Spleen (tissue), 11 donors: ENCODE data around the gene DUOXA1. TPM values are rescaled to one million over a fixed set of nuclear protein-coding genes. Genes with fewer than 3 reads are reported as not detected.

Source experiments
- DNase-seq: peaks from one replicate; pipeline ENCODE4 v3.0.0-alpha.2; 2020
- H3K27ac ChIP-seq, 8 donors: fragments of 200-600 bp; sonication (generic) in 7 of 8; 1 replicate in 4 of 8; 2 replicates in 4 of 8; pipeline versions ENCODE4 v1.5.0 to v1.8.0; 2016 to 2021; ENCODE audit warnings: inconsistent platforms in 4 of 8, mild to moderate bottlenecking in 4 of 8, moderate library complexity in 1 of 8
- H3K27me3 ChIP-seq, 7 donors: fragments of 200-600 bp; sonication (generic) in 6 of 7; replicated peaks in 1 of 7; 1 replicate in 4 of 7; 2 replicates in 3 of 7; pipeline versions ENCODE4 v1.5.0 to v1.8.0; 2016 to 2021; ENCODE audit warnings: inconsistent platforms in 3 of 7, mild to moderate bottlenecking in 1 of 7
- H3K36me3 ChIP-seq, 6 donors: fragments of 200-600 bp; sonication (generic) in 5 of 6; 1 replicate in 4 of 6; 2 replicates in 2 of 6; pipeline versions ENCODE4 v1.5.0 to v1.8.0; 2016 to 2021; ENCODE audit warnings: inconsistent platforms in 2 of 6
- H3K4me1 ChIP-seq, 6 donors: fragments of 200-600 bp; sonication (generic) in 5 of 6; 1 replicate in 3 of 6; 2 replicates in 3 of 6; pipeline versions ENCODE4 v1.5.0 to v1.8.0; 2016 to 2021; ENCODE audit warnings: inconsistent platforms in 3 of 6
- H3K4me3 ChIP-seq, 8 donors: fragments of 200-600 bp; sonication (generic) in 7 of 8; 1 replicate in 4 of 8; 2 replicates in 4 of 8; pipeline versions ENCODE4 v1.5.0 to v1.8.0; 2016 to 2021; ENCODE audit warnings: inconsistent platforms in 4 of 8, mild to moderate bottlenecking in 4 of 8, moderate library complexity in 2 of 8
- H3K9me3 ChIP-seq, 8 donors: fragments of 200-600 bp; sonication (generic) in 7 of 8; 1 replicate in 4 of 8; 2 replicates in 4 of 8; pipeline versions ENCODE4 v1.5.0 to v1.8.0; 2016 to 2021; ENCODE audit warnings: inconsistent platforms in 4 of 8
- POLR2A ChIP-seq, 3 donors: fragments of 450-650 bp; IDR thresholded peaks; one replicate each; pipeline ENCODE4 v1.5.1; 2017; ENCODE audit warnings: antibody characterized with exemption in 3 of 3, mild to moderate bottlenecking in 1 of 3
- POLR2AphosphoS5 ChIP-seq, 3 donors: sonication (generic); formaldehyde crosslinking; IDR thresholded peaks; one replicate each; pipeline ENCODE4 v1.5.1; 2017; ENCODE audit warnings: antibody characterized with exemption in 3 of 3
- WGBS, 5 donors: extraction: QIAGEN DNeasy Blood & Tissue Kit in 3 of 5; methylation state at CpG; one replicate each; pipeline versions ENCODE4 v1.1.5 to v1.1.7; 2013 to 2018; 5-methylcytosine and 5-hydroxymethylcytosine counted together
- intact Hi-C: fragments of 100-400 bp; cut with DNase I; formaldehyde crosslinking; loops from one replicate; pipeline ENCODE4 v1.15.0; 2023; ENCODE audit warnings: low total_unique reads
- polyA plus RNA-seq, 3 donors: library from polyadenylated mRNA; stranded (reverse); fragments of 200-250 nt; gene quantifications; one replicate each; pipeline ENCODE4 v1.2.1, GENCODE V29; 2013
- total RNA-seq, 7 donors: library from RNA; depleted of rRNA in 3 of 7; stranded (reverse); fragments of >200 nt in 3 of 7; fragmentation: NEBNext Ultra II Directional in 4 of 7; extraction: Animal tissue kit (Norgen Biotek cat#: 25700) in 4 of 7; gene quantifications; one replicate each; pipeline versions ENCODE4 v1.1.0 to v1.2.1, GENCODE V29; 2016 to 2021
- TF ChIP-seq, protein P1 (sequence below), 11 experiments: fragments of 200-600 bp in 7 of 11; fragments of 450-650 bp in 4 of 11; sonication (generic) in 4 of 11; IDR thresholded peaks in 8 of 11; conservative IDR thresholded peaks in 3 of 11; 1 replicate in 7 of 11; 2 replicates in 4 of 11; pipeline versions ENCODE4 v1.4.0 to v1.8.0; 2016 to 2021; ENCODE audit warnings: antibody characterized with exemption in 11 of 11, inconsistent platforms in 4 of 11, mild to moderate bottlenecking in 1 of 11
- donor health status: healthy with polysubstance abuse.
- donor health status: DM: no; HTN: no; CAD: no; lungs with moderate emphysema.
- donor health status: DM: no; HTN: no; CAD: no.
- donor health status: Bipolar disorder and iron deficiency.
- donor health status: healthy.
- donor health status: DM: no; HTN: no; CAD: no.
- donor health status: DM: yes; HTN: yes; CAD: no.

DUOXA1 gene
- total and polyA plus RNA-seq, 10 donors, result 0.03 to 0.38 (median 0.10) TPM; not detected in 5

DNA sequence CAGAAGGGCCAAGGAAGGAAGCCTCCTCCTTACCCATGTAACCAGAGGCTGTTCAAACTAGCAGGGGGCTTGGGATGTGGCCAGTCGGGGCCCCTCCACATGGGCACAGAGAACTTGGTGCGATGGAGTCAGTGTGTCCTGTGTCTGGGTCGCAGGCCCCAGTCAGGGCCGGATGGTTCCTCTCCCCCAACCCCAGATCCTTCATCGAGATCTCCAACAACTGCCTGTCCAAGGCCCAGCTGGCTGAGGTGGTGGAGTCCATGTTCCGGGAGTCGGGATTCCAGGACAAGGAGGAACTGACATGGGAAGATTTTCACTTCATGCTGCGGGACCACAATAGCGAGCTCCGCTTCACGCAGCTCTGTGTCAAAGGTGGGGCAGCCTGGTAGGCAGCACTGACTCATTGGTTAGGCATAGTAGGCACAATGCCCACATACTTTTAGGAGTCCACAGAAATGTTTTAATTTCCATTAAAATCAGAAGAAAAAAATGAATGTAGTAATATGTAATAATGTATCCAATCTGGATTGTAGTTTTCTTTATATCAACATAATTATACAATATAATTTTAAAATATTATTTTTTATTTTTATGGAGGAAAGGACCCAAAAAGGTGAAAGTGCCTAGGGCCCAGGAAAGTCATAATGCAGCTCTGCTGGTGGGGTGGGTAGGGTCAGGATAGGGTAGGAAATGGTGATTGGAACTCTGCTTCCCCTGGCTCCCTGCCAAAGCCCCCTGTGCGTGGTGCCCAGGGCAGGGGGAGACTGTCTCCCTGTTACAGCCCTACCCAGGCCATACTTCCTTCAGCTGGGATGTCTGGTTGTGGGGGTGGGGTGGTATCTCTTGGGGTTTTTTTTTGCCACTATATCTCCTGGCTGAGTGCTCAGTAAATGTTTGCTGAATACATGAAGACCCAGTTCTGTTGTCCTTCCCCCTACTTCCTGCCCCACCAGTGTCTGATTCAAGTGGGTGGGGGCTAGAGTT, 18.7 kb upstream of the DUOXA1 start:
- TF ChIP-seq POLR2AphosphoS5 (IDR thresholded peaks at IDR 0.05), result no peak
- TF ChIP-seq, protein P1, sequence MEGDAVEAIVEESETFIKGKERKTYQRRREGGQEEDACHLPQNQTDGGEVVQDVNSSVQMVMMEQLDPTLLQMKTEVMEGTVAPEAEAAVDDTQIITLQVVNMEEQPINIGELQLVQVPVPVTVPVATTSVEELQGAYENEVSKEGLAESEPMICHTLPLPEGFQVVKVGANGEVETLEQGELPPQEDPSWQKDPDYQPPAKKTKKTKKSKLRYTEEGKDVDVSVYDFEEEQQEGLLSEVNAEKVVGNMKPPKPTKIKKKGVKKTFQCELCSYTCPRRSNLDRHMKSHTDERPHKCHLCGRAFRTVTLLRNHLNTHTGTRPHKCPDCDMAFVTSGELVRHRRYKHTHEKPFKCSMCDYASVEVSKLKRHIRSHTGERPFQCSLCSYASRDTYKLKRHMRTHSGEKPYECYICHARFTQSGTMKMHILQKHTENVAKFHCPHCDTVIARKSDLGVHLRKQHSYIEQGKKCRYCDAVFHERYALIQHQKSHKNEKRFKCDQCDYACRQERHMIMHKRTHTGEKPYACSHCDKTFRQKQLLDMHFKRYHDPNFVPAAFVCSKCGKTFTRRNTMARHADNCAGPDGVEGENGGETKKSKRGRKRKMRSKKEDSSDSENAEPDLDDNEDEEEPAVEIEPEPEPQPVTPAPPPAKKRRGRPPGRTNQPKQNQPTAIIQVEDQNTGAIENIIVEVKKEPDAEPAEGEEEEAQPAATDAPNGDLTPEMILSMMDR (IDR thresholded peaks at IDR 0.05 in 8 of 11, conservative IDR thresholded peaks at IDR 0.05 in 3 of 11), result no peak
- TF ChIP-seq POLR2A (IDR thresholded peaks at IDR 0.05), result no peak
- intact Hi-C loops, result no loop called here
- DNase-seq, result peak; percentile 33
- H3K4me1 ChIP-seq, result no peaks in the 10 kb centered on the region
- peaks cover 0 to 23% (median 4%) of the 10 kb centered on the region in 6 donors for H3K36me3 ChIP-seq
- H3K4me3 ChIP-seq, result no peak overlapping the region
- 84 to 89% (median 87%) methylated on average over 10 to 12 of the region's 12 CpGs for WGBS, 5 donors
- H3K9me3 ChIP-seq, result no peaks in the 10 kb centered on the region
- peaks cover 0 to under 1% (median 0%) of the 10 kb centered on the region in 7 donors for H3K27me3 ChIP-seq
- no peak overlapping the region for H3K27ac ChIP-seq

DNA sequence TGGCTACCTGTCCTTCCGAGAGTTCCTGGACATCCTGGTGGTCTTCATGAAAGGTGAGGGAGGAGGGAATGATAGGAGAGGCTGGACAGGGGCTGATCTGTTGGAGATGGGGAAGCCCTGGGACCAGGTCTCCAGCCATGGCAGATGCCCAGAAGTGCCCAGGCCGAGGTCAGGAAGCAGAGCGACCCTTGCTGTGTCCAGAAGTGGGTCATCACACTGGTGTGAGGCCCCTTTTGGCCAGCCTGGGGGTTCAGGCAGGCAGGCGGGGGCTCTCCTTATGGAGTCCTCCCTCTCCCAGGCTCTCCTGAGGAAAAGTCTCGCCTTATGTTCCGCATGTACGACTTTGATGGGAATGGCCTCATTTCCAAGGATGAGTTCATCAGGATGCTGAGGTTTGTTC, 17.9 kb upstream of the DUOXA1 start:
- no peaks in the 10 kb centered on the region for H3K4me1 ChIP-seq
- peaks cover 0 to 6% (median 0%) of the 10 kb centered on the region in 7 donors for H3K27me3 ChIP-seq
- peaks cover 0 to 20% (median 4%) of the 10 kb centered on the region in 6 donors for H3K36me3 ChIP-seq
- H3K27ac ChIP-seq, result no peak overlapping the region
- 88 to 98% (median 95%) methylated on average over 7 of the region's 7 CpGs for WGBS, 5 donors
- intact Hi-C loops, result no loop called here
- peak; percentile 63 for DNase-seq
- H3K9me3 ChIP-seq, result no peaks in the 10 kb centered on the region
- TF ChIP-seq POLR2A (IDR thresholded peaks at IDR 0.05), result no peak
- no peak for TF ChIP-seq POLR2AphosphoS5 (IDR thresholded peaks at IDR 0.05)
- TF ChIP-seq, protein P1 (IDR thresholded peaks at IDR 0.05 in 8 of 11, conservative IDR thresholded peaks at IDR 0.05 in 3 of 11), result no peak
- H3K4me3 ChIP-seq, result no peak overlapping the region

DNA sequence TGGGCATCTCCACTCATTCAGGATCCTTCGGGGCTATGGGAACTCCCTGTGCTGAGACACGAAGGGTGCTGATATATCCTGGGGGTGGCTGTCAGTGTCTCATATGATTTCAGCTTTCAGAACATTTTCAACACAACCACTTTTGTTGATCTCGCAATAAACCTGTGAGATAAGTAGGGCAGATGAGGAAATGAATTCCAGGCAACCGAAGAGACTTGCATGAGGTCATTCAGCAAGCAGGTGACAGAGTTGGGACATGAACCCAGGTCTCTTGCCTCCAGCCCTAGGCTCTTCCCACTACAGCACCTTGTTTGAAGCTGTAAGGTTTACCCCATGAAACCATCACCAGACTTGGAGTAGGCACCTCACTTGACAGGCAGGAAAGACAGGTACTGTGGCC, 16.7 kb upstream of the DUOXA1 start:
- Histone ChIP-seq H3K9me3 (no peaks in the 10 kb centered on the region), H3K27ac (no peak overlapping the region), H3K27me3 (peaks cover 0 to 10% (median 0%) of the 10 kb centered on the region in 7 donors), H3K4me3 (no peak overlapping the region), H3K36me3 (peaks cover 0 to 8% (median 0%) of the 10 kb centered on the region in 6 donors), H3K4me1 (no peaks in the 10 kb centered on the region)
- intact Hi-C loops, result no loop called here
- DNase-seq, result no peak
- 75 to 90% (median 78%) methylated on average over 4 of the region's 4 CpGs for WGBS, 5 donors
- no peak for TF ChIP-seq POLR2A (IDR thresholded peaks at IDR 0.05)
- TF ChIP-seq, protein P1 (IDR thresholded peaks at IDR 0.05 in 8 of 11, conservative IDR thresholded peaks at IDR 0.05 in 3 of 11), result no peak
- no peak for TF ChIP-seq POLR2AphosphoS5 (IDR thresholded peaks at IDR 0.05)

DNA sequence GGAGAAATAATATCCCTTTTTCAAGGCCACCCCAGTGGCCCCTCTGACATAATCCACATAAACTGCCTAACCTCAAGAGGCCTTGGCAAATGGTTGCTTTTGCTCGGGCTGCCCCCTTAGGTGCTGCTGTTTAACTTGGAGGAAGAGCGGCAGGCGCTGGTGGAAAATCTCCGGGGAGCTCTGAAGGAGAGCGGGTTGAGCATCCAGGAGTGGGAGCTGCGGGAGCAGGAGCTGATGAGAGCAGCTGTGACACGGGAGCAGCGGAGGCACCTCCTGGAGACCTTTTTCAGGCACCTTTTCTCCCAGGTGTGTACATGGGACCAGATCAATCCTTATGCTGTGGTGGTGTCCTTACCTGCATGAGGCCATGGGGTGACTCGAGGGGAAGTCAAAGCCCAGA, 15.1 kb upstream of the DUOXA1 start:
- no peaks in the 10 kb centered on the region for H3K36me3 ChIP-seq
- H3K27ac ChIP-seq, result no peak overlapping the region
- H3K9me3 ChIP-seq, result no peaks in the 10 kb centered on the region
- peak; percentile 49 for DNase-seq
- 82 to 88% (median 85%) methylated on average over 9 of the region's 9 CpGs for WGBS, 5 donors
- H3K27me3 ChIP-seq, result peaks cover 0 to 10% (median 0%) of the 10 kb centered on the region in 7 donors
- no peaks in the 10 kb centered on the region for H3K4me1 ChIP-seq
- TF ChIP-seq, protein P1 (IDR thresholded peaks at IDR 0.05 in 8 of 11, conservative IDR thresholded peaks at IDR 0.05 in 3 of 11), result no peak
- TF ChIP-seq POLR2AphosphoS5 (IDR thresholded peaks at IDR 0.05), result no peak
- no peak for TF ChIP-seq POLR2A (IDR thresholded peaks at IDR 0.05)
- intact Hi-C loops, result no loop called here
- H3K4me3 ChIP-seq, result no peak overlapping the region
